SKM-1 treated with dmso at 0.1 percent for 144 hours (cell line): ENCODE measurements around the gene FAM3C.
A peak's percentile ranks its signal among the peaks of the same experiment; 100 is the strongest.
"Not testable (repeated sequence)": the region's sequence is repeated elsewhere in the genome, so short reads cannot be mapped to it uniquely, and the experiment has no call there.

ENCODE experiments used
- DNase-seq: peaks from one replicate; lab custom pipeline; 2025; ENCODE audit not compliant: unreplicated experiment; lab: John Stamatoyannopoulos, UW

Gene FAM3C

GRCh38 chr7:121395961-121396757, at the start of gene FAM3C:
TSS of gene FAM3C (minus strand) at chr7:121396308. CDS start at chr7:121382969, 13,339 bp downstream.
- peak; percentile 87 for DNase-seq

GRCh38 chr7:121442845-121443244, 46.7 kb upstream of the FAM3C start:
- no peak for DNase-seq

GRCh38 chr7:121440857-121441503, 44.9 kb upstream of the FAM3C start:
- no peak for DNase-seq

- DNase-seq, result not testable (repeated sequence)
These were observed 42.2 kb upstream of the FAM3C start for GRCh38 chr7:121438043-121438955.

- DNase-seq, result no peak
These were observed 41.4 kb upstream of the FAM3C start for GRCh38 chr7:121437470-121437869.

- DNase-seq, result no peak
These were observed 40.6 kb upstream of the FAM3C start for GRCh38 chr7:121436688-121437087.

- DNase-seq, result no peak
These were observed 40.0 kb upstream of the FAM3C start for GRCh38 chr7:121436136-121436535.

GRCh38 chr7:121433775-121434174, 37.7 kb upstream of the FAM3C start:
- DNase-seq, result no peak

GRCh38 chr7:121432486-121432885, 36.4 kb upstream of the FAM3C start:
- DNase-seq, result not testable (repeated sequence)

- DNase-seq, result no peak
These were observed 35.9 kb upstream of the FAM3C start for GRCh38 chr7:121431996-121432395.

GRCh38 chr7:121431389-121431995, 35.4 kb upstream of the FAM3C start:
- DNase-seq, result no peak

- no peak for DNase-seq
These were observed 34.5 kb upstream of the FAM3C start for GRCh38 chr7:121430558-121430957.

GRCh38 chr7:121429798-121430197, 33.7 kb upstream of the FAM3C start:
- DNase-seq, result no peak

GRCh38 chr7:121428855-121429489, 32.9 kb upstream of the FAM3C start:
- no peak for DNase-seq

- not testable (repeated sequence) for DNase-seq
These were observed 25.6 kb upstream of the FAM3C start for GRCh38 chr7:121421743-121422142.

GRCh38 chr7:121420976-121421375, 24.9 kb upstream of the FAM3C start:
- DNase-seq, result no peak

GRCh38 chr7:121419201-121420148, 23.4 kb upstream of the FAM3C start:
- DNase-seq, result no peak

- DNase-seq, result no peak
These were observed 20.4 kb upstream of the FAM3C start for GRCh38 chr7:121416533-121416932.

- DNase-seq, result no peak
These were observed 18.3 kb upstream of the FAM3C start for GRCh38 chr7:121414436-121414835.
